Measurements from ENCODE around the gene PDE9A. TPM values are rescaled to one million over a fixed set of nuclear protein-coding genes. Genes with fewer than 3 reads are reported as not detected.

PDE9A gene
- total and polyA plus RNA-seq, 2 of the 4 experiments (the other 2 are of a cell fraction) = 0.89 to 0.90 TPM

- Histone ChIP-seq H3K9me3 (ENCODE audit: control insufficient read depth, insufficient read depth, low read length) (no peaks in the 10 kb centered on the region; the same call in 1 of the 2 replicates), H3K27ac (ENCODE audit: insufficient read depth, low read length) (no peak overlapping the region), H2BK20ac (ENCODE audit: low read depth, low read length) (no peak overlapping the region), H3K9me1 (ENCODE audit: insufficient read depth, low read length) (no peaks in the 10 kb centered on the region), H2AFZ (replicated peaks; ENCODE audit: low read length, poor library complexity) (no peak overlapping the region), H4K8ac (ENCODE audit: low read depth in 2 of 2, low read length in 2 of 2) (no peak overlapping the region), H2BK120ac (ENCODE audit: low read depth, low read length) (no peak overlapping the region), H3K27me3 (ENCODE audit: control insufficient read depth, insufficient read depth, low read length) (no peaks in the 10 kb centered on the region), H2BK5ac (ENCODE audit: low read depth, low read length, poor library complexity, severe bottlenecking) (no peak overlapping the region), H2AK9ac (replicated peaks; ENCODE audit: low read depth, low read length, poor library complexity) (no peak overlapping the region), H3K4me2 (ENCODE audit: low read depth, low read length) (no peak overlapping the region), H3K56ac (ENCODE audit: extremely low read depth, insufficient read depth, low read length) (no peak overlapping the region), H3K4me3 (ENCODE audit: insufficient read depth, low read depth, low read length) (no peak overlapping the region), H3K79me1 (ENCODE audit: low read depth in 1 of 2, low read length in 2 of 2) (no peaks in the 10 kb centered on the region), H4K20me1 (ENCODE audit: insufficient read depth, low read length) (no peaks in the 10 kb centered on the region), H2AK5ac (ENCODE audit: low read depth, low read length) (no peak overlapping the region), H4K5ac (ENCODE audit: low read depth, low read length) (no peak overlapping the region), H3K9ac (ENCODE audit: low read depth, low read length) (no peak overlapping the region), H3K14ac (replicated peaks; ENCODE audit: low read depth, low read length) (no peak overlapping the region), H2BK15ac (ENCODE audit: low read depth, low read length) (no peak overlapping the region), H3K4me1 (ENCODE audit: control insufficient read depth, insufficient read depth, low read length) (peaks cover 2% of the 10 kb centered on the region; the same call in 1 of the 2 replicates), H3K36me3 (ENCODE audit: control insufficient read depth, insufficient read depth, low read length) (no peaks in the 10 kb centered on the region), H4K91ac (ENCODE audit: insufficient read depth, low read depth, low read length) (no peak overlapping the region), H3K4ac (ENCODE audit: low read depth, low read length) (no peak overlapping the region), H3K23ac (ENCODE audit: low read depth, low read length) (no peak overlapping the region), H3K18ac (ENCODE audit: low read depth, low read length) (no peak overlapping the region)
- ATAC-seq (ENCODE audit: low read depth) = no peak
- dilution Hi-C loops (cut with HindIII; ENCODE audit: low sequenced_read_pairs, unreplicated experiment) = no loop called here
- 90% methylated on average over 18 of the region's 24 CpGs; no CpG with 5 or more reads in 1 of the 2 experiments for WGBS, 2 experiments (ENCODE audit: extremely low coverage in 2 of 2, insufficient read length in 1 of 2)
- TF ChIP-seq MXI1 (IDR thresholded peaks at IDR 0.05; ENCODE audit: borderline replicate concordance, low read depth, low read length) = no peak
- TF ChIP-seq MAZ (IDR thresholded peaks at IDR 0.05; ENCODE audit: borderline replicate concordance, low read depth, low read length) = no peak
- no peak for TF ChIP-seq RCOR1 (IDR thresholded peaks at IDR 0.05; ENCODE audit: insufficient replicate concordance, low read length)
- TF ChIP-seq RFX5 (IDR thresholded peaks at IDR 0.05; ENCODE audit: low read depth, low read length) = no peak
- no peak for TF ChIP-seq POLR2A (IDR thresholded peaks at IDR 0.05; ENCODE audit: low read depth, low read length)
- TF ChIP-seq RAD21 (IDR thresholded peaks at IDR 0.05; ENCODE audit: low read length) = no peak
- no peak for TF ChIP-seq MAFK (IDR thresholded peaks at IDR 0.05; ENCODE audit: low read depth, low read length)
- TF ChIP-seq, protein P1, sequence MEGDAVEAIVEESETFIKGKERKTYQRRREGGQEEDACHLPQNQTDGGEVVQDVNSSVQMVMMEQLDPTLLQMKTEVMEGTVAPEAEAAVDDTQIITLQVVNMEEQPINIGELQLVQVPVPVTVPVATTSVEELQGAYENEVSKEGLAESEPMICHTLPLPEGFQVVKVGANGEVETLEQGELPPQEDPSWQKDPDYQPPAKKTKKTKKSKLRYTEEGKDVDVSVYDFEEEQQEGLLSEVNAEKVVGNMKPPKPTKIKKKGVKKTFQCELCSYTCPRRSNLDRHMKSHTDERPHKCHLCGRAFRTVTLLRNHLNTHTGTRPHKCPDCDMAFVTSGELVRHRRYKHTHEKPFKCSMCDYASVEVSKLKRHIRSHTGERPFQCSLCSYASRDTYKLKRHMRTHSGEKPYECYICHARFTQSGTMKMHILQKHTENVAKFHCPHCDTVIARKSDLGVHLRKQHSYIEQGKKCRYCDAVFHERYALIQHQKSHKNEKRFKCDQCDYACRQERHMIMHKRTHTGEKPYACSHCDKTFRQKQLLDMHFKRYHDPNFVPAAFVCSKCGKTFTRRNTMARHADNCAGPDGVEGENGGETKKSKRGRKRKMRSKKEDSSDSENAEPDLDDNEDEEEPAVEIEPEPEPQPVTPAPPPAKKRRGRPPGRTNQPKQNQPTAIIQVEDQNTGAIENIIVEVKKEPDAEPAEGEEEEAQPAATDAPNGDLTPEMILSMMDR (conservative IDR thresholded peaks at IDR 0.05; ENCODE audit: low read depth, low read length) = no peak
- no peak for TF ChIP-seq BHLHE40 (IDR thresholded peaks at IDR 0.05; ENCODE audit: low read depth, low read length)
- no peak for TF ChIP-seq ELK1 (IDR thresholded peaks at IDR 0.05; ENCODE audit: borderline replicate concordance, low read depth, low read length)
- TF ChIP-seq, protein P2, sequence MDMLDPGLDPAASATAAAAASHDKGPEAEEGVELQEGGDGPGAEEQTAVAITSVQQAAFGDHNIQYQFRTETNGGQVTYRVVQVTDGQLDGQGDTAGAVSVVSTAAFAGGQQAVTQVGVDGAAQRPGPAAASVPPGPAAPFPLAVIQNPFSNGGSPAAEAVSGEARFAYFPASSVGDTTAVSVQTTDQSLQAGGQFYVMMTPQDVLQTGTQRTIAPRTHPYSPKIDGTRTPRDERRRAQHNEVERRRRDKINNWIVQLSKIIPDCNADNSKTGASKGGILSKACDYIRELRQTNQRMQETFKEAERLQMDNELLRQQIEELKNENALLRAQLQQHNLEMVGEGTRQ (IDR thresholded peaks at IDR 0.05; ENCODE audit: low read depth, low read length) = no peak
- TF ChIP-seq SMC3 (IDR thresholded peaks at IDR 0.05; ENCODE audit: low read depth, low read length) = no peak
- no peak for TF ChIP-seq FOS (IDR thresholded peaks at IDR 0.05; ENCODE audit: low read depth, low read length)
- no peak for TF ChIP-seq CEBPB (IDR thresholded peaks at IDR 0.05; ENCODE audit: low read depth, low read length)
- in situ Hi-C loops (cut with MboI; ENCODE audit: low sequenced_read_pairs) = no loop called here
- intact Hi-C loops (cut with micrococcal nuclease) = no loop called here
- DNase-seq = no peak
- POLR2A ChIA-PET (ENCODE audit: unreplicated experiment) = no interaction called here
- CTCF ChIA-PET = no interaction called here
- no TSS peak for BruUV-seq (replicated peaks)
These were observed 39.3 kb downstream of the PDE9A start for GRCh38 chr21:42692688-42693087.
